HG02678 (cell line): Measurements from ENCODE around the gene SMTN.
"Not testable (repeated sequence)": the region's sequence is repeated elsewhere in the genome, so short reads cannot be mapped to it uniquely, and the experiment has no call there.

Source experiments
- ATAC-seq: cut with Tn5 transposase; IDR thresholded peaks from one replicate; pipeline ENCODE4 v1.9.1; 2021; ENCODE audit warnings: mild to moderate bottlenecking, moderate library complexity; ENCODE audit not compliant: unreplicated experiment

The SMTN gene

GRCh38 chr22:31103111-31103510 lies 22.0 kb downstream of the SMTN start:
- ATAC-seq = no peak

GRCh38 chr22:31103899-31104694 lies 23.0 kb downstream of the SMTN start:
- no peak for ATAC-seq

- no peak for ATAC-seq
Observed at GRCh38 chr22:31104869-31105268, 23.8 kb downstream of the SMTN start.

- ATAC-seq = no peak
Observed at GRCh38 chr22:31105282-31105929, 24.3 kb downstream of the SMTN start.

- ATAC-seq = no peak
Observed at GRCh38 chr22:31106001-31106571, 25.0 kb downstream of the SMTN start.

GRCh38 chr22:31106731-31107177 lies 25.6 kb downstream of the SMTN start:
- ATAC-seq = no peak

- peak; percentile 84 for ATAC-seq
Observed at GRCh38 chr22:31107178-31107893, 26.2 kb downstream of the SMTN start, which contains the start of gene SELENOM. SELENOM (minus strand) TSS chr22:31107568; CDS start chr22:31107505, 63 bp downstream.

GRCh38 chr22:31107894-31108218 lies 26.7 kb downstream of the SMTN start:
- peak; percentile 23 for ATAC-seq

- ATAC-seq = not testable (repeated sequence)
Observed at GRCh38 chr22:31112547-31113091, 31.5 kb downstream of the SMTN start.

GRCh38 chr22:31118046-31118820 lies 37.1 kb downstream of the SMTN start:
- ATAC-seq = no peak

GRCh38 chr22:31119026-31119717 lies 38.1 kb downstream of the SMTN start:
- no peak for ATAC-seq

GRCh38 chr22:31120230-31120629 lies 39.1 kb downstream of the SMTN start:
- ATAC-seq = no peak

GRCh38 chr22:31120642-31121041 lies 39.5 kb downstream of the SMTN start:
- no peak for ATAC-seq

- no peak for ATAC-seq
Observed at GRCh38 chr22:31121403-31121802, 40.3 kb downstream of the SMTN start.

- ATAC-seq = no peak
Observed at GRCh38 chr22:31122196-31122531, 41.0 kb downstream of the SMTN start.

GRCh38 chr22:31122532-31123291 lies 41.6 kb downstream of the SMTN start, which contains the start of gene INPP5J:
INPP5J (plus strand) TSS chr22:31122966; CDS start chr22:31123015, 49 bp downstream.
- ATAC-seq = no peak

- no peak for ATAC-seq
Observed at GRCh38 chr22:31123292-31123602, 42.1 kb downstream of the SMTN start.

- no peak for ATAC-seq
Observed at GRCh38 chr22:31124290-31124689, 43.2 kb downstream of the SMTN start.

GRCh38 chr22:31124811-31125465 lies 43.8 kb downstream of the SMTN start:
- no peak for ATAC-seq
